Thyroid gland (tissue), 4 donors: ENCODE measurements around the gene MESP2. TPM values are rescaled to one million over a fixed set of nuclear protein-coding genes. Genes with fewer than 3 reads are reported as not detected.

Source experiments
- DNase-seq, 2 donors: peaks; one replicate each; pipeline ENCODE4 v3.0.0-alpha.2; 2019
- H3K27ac ChIP-seq, 3 donors: fragments of 200-600 bp; sonication (generic); 1 replicate in 2 of 3; 2 replicates in 1 of 3; pipeline ENCODE4 v1.5.1; 2016 to 2019; ENCODE audit warnings: mild to moderate bottlenecking in 1 of 3, moderate library complexity in 1 of 3
- H3K27me3 ChIP-seq: fragments of 200-600 bp; sonication (generic); one replicate; pipeline ENCODE4 v1.5.1; 2019
- H3K36me3 ChIP-seq, 2 donors: fragments of 200-600 bp; sonication (generic); one replicate each; pipeline ENCODE4 v1.5.1; 2016 to 2019
- H3K4me1 ChIP-seq, 2 donors: fragments of 200-600 bp; sonication (generic); one replicate each; pipeline ENCODE4 v1.5.1; 2017 to 2019
- H3K4me3 ChIP-seq, 3 donors: fragments of 200-600 bp; sonication (generic); replicated peaks in 1 of 3; 1 replicate in 2 of 3; 2 replicates in 1 of 3; pipeline ENCODE4 v1.5.1; 2016; ENCODE audit warnings: mild to moderate bottlenecking in 1 of 3
- H3K9me3 ChIP-seq: fragments of 200-600 bp; sonication (generic); one replicate; pipeline ENCODE4 v1.5.1; 2017
- POLR2A ChIP-seq, 2 donors: fragments of 450-650 bp; IDR thresholded peaks; one replicate each; pipeline ENCODE4 v1.6.1; 2017; ENCODE audit warnings: antibody characterized with exemption in 2 of 2, mild to moderate bottlenecking in 2 of 2, moderate library complexity in 1 of 2
- WGBS, 2 donors: methylation state at CpG; one replicate each; pipeline ENCODE4 v1.1.5; 2017; 5-methylcytosine and 5-hydroxymethylcytosine counted together
- intact Hi-C: fragments of 100-400 bp; cut with DNase I; formaldehyde crosslinking; loops from one replicate; pipeline ENCODE4 v1.15.1; 2023
- total RNA-seq, 4 donors: library from RNA; depleted of rRNA; stranded (reverse); fragments of >200 nt; gene quantifications; one replicate each; pipeline ENCODE4 v1.2.3, GENCODE V29; 2016
- TF ChIP-seq, protein P1 (sequence below), 6 experiments: fragments of 200-600 bp in 3 of 6; fragments of 450-650 bp in 3 of 6; sonication (generic) in 3 of 6; IDR thresholded peaks; one replicate each; pipeline ENCODE4 v1.5.1; 2016 to 2019; ENCODE audit warnings: antibody characterized with exemption in 6 of 6, mild to moderate bottlenecking in 2 of 6, inconsistent platforms in 1 of 6, moderate library complexity in 1 of 6

Gene MESP2
- total RNA-seq, 4 donors from 2014 or later = 0.34 to 0.67 TPM; not detected in 2

- Histone ChIP-seq H3K27me3 (no peaks in the 10 kb centered on the region), H3K27ac (no peak overlapping the region), H3K4me3 (no peak overlapping the region), H3K36me3 (no peaks in the 10 kb centered on the region), H3K4me1 (peaks cover 0 to 8% of the 10 kb centered on the region in 2 donors), H3K9me3 (no peaks in the 10 kb centered on the region)
- 82 to 86% methylated on average over 3 of the region's 3 CpGs for WGBS, 2 donors
- no peak for TF ChIP-seq POLR2A (IDR thresholded peaks at IDR 0.05)
- TF ChIP-seq, protein P1, sequence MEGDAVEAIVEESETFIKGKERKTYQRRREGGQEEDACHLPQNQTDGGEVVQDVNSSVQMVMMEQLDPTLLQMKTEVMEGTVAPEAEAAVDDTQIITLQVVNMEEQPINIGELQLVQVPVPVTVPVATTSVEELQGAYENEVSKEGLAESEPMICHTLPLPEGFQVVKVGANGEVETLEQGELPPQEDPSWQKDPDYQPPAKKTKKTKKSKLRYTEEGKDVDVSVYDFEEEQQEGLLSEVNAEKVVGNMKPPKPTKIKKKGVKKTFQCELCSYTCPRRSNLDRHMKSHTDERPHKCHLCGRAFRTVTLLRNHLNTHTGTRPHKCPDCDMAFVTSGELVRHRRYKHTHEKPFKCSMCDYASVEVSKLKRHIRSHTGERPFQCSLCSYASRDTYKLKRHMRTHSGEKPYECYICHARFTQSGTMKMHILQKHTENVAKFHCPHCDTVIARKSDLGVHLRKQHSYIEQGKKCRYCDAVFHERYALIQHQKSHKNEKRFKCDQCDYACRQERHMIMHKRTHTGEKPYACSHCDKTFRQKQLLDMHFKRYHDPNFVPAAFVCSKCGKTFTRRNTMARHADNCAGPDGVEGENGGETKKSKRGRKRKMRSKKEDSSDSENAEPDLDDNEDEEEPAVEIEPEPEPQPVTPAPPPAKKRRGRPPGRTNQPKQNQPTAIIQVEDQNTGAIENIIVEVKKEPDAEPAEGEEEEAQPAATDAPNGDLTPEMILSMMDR (IDR thresholded peaks at IDR 0.05) = no peak
- intact Hi-C loops = loop anchor here (5.0 to 10.0 kb wide), 2 partner anchors 117 to 325 kb away; no protein-coding TSS in a partner anchor
- DNase-seq = no peak
Observed at GRCh38 chr15:89759835-89760234, 16.3 kb upstream of the MESP2 start.

DNA sequence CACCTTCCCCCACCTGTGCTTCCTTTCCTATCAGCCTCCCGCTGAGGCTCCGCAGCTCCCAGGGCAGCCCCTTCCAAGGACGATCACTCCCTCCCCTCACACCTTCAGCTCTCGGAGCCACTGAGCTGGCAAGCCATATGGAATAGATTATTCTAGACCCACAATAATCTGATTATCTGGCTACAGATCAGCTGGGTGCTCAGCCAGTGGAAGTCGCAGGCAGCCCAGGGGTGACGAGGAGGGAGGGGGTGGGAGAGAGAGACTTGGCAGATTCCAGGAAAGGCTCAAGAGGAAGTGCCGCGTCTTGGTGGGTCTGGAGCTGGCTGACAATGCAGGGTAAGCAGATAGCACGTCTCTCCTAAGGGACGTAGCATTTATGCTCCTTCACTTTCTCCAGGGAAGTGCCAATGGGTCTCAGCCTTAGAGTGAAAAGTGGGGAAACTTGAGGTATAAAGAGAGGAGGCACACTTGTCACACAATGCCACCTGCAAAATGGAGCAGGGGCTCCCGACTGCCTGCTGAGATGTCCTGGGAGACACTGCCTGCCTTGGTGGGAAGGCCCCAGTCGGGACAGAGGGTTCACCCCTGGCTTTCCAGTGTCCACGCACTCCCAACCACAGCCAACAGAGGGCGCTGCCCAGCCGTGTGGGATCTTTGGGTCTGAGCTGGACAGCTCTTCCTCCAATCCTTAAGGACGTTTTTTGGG is 15.7 kb upstream of the MESP2 start:
- TF ChIP-seq, protein P1 (IDR thresholded peaks at IDR 0.05) = peak; percentile 85 to 97 (median 90)
- no peak for TF ChIP-seq POLR2A (IDR thresholded peaks at IDR 0.05)
- no peaks in the 10 kb centered on the region for H3K27me3 ChIP-seq

DNA sequence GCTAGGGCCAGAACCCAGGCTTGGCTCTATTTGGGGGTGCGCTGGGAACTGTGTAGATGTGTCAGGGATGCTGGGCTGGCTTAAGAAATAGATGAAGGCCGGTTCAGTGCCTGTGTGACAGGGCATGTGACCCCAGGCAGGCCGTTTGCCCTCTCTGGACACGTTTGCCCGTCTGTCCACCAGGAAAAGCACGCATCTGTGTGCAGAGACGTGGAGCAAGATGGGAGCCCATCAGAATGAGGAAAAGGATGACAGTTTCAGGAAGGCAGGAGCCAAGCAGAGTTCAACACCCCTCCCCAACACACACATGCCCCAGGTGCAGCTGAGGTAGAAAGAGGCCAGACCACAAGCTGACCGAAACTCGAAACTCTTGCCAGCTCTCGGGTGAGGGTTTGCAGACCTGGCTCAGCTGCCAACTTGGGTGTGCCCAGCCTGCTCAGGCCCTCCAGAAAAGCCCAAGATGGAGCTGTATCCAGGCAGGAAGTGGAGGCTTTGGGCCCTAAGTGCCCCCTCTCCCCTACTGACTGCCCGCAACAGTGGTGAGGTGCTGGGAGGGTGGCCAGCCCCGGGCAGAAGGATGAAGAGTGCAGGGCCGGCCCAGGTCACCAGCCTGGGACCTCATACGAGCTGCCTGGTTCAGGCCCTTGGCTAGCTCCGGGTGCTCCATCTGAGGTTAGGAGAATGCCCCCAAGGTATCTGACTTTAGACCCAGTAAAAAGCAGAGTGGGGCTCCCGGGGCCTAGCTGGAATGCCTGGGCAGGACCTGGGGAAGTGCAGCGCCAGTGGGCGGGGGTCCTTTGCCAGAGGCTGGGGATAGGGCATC is 14.9 kb upstream of the MESP2 start:
- no peaks in the 10 kb centered on the region for H3K36me3 ChIP-seq
- no peak overlapping the region for H3K4me3 ChIP-seq
- no peak for TF ChIP-seq POLR2A (IDR thresholded peaks at IDR 0.05)
- DNase-seq = peak; percentile 35 to 45
- no peaks in the 10 kb centered on the region for H3K4me1 ChIP-seq
- no peaks in the 10 kb centered on the region for H3K9me3 ChIP-seq
- WGBS, 2 donors = 59 to 65% methylated on average over 15 to 18 of the region's 18 CpGs
- H3K27me3 ChIP-seq = no peaks in the 10 kb centered on the region
- H3K27ac ChIP-seq = no peak overlapping the region
- intact Hi-C loops = loop anchor here (5.0 to 10.0 kb wide), 2 partner anchors 116 to 324 kb away; no protein-coding TSS in a partner anchor

More for the DNA sequence above, 15.7 kb upstream of the MESP2 start:
- WGBS, 2 donors = 38 to 42% methylated on average over 13 to 16 of the region's 16 CpGs
- Histone ChIP-seq H3K27ac (no peak overlapping the region), H3K36me3 (no peaks in the 10 kb centered on the region), H3K4me3 (no peak overlapping the region), H3K4me1 (peaks cover 0 to 2% of the 10 kb centered on the region in 2 donors), H3K9me3 (no peaks in the 10 kb centered on the region)
- intact Hi-C loops = loop anchor here (5.0 to 10.0 kb wide), 2 partner anchors 117 to 324 kb away; no protein-coding TSS in a partner anchor
- DNase-seq = peak; percentile 74 to 84

- Histone ChIP-seq H3K4me1 (peaks cover 0 to under 1% of the 10 kb centered on the region in 2 donors), H3K4me3 (no peak overlapping the region), H3K27ac (no peak overlapping the region), H3K36me3 (no peaks in the 10 kb centered on the region), H3K9me3 (no peaks in the 10 kb centered on the region), H3K27me3 (no peaks in the 10 kb centered on the region)
- 83 to 87% methylated on average over 5 of the region's 5 CpGs for WGBS, 2 donors
- no peak for DNase-seq
- TF ChIP-seq, protein P1 (IDR thresholded peaks at IDR 0.05) = no peak
- no peak for TF ChIP-seq POLR2A (IDR thresholded peaks at IDR 0.05)
- intact Hi-C loops = loop anchor here (5.0 to 10.0 kb wide), 2 partner anchors 115 to 323 kb away; no protein-coding TSS in a partner anchor
Observed at GRCh38 chr15:89761929-89762328, 14.2 kb upstream of the MESP2 start.

DNA sequence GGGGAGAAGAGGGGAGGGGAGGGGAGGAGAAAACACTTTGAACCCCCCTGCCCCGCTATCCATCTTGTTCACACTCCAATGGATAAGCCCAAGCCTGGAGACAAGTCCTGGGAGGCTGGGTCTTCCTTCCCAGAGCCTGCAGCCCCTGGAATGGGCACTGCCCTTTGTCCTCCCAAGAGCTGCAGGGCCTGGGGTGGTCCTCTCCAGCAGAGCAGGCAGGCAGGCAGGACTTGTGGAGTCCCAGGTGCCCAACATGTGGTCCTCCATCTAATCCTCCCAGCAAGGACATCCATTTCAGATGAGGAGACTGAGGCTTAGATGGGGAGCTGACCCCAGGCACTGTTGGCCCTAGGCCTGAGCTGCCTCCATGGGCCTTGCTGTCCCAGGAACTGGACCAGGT is 10.4 kb upstream of the MESP2 start:
- DNase-seq = no peak
- intact Hi-C loops = loop anchor here (10.0 kb wide), 1 partner anchor 319 kb away; no protein-coding TSS in a partner anchor
- Histone ChIP-seq H3K4me1 (peaks cover 0 to 13% of the 10 kb centered on the region in 2 donors), H3K4me3 (no peak overlapping the region), H3K27me3 (no peaks in the 10 kb centered on the region), H3K9me3 (no peaks in the 10 kb centered on the region), H3K27ac (no peak overlapping the region), H3K36me3 (no peaks in the 10 kb centered on the region)
- TF ChIP-seq, protein P1 (IDR thresholded peaks at IDR 0.05) = no peak
- no peak for TF ChIP-seq POLR2A (IDR thresholded peaks at IDR 0.05)
- WGBS, 2 donors = 0 to 60% methylated on average over 1 of the region's 1 CpG
